COR-L47 (cell line): ENCODE results near the gene TMEM72.

Source experiments
- DNase-seq: peaks from one replicate; lab custom pipeline; 2025; lab: John Stamatoyannopoulos, UW

TMEM72 gene

DNA sequence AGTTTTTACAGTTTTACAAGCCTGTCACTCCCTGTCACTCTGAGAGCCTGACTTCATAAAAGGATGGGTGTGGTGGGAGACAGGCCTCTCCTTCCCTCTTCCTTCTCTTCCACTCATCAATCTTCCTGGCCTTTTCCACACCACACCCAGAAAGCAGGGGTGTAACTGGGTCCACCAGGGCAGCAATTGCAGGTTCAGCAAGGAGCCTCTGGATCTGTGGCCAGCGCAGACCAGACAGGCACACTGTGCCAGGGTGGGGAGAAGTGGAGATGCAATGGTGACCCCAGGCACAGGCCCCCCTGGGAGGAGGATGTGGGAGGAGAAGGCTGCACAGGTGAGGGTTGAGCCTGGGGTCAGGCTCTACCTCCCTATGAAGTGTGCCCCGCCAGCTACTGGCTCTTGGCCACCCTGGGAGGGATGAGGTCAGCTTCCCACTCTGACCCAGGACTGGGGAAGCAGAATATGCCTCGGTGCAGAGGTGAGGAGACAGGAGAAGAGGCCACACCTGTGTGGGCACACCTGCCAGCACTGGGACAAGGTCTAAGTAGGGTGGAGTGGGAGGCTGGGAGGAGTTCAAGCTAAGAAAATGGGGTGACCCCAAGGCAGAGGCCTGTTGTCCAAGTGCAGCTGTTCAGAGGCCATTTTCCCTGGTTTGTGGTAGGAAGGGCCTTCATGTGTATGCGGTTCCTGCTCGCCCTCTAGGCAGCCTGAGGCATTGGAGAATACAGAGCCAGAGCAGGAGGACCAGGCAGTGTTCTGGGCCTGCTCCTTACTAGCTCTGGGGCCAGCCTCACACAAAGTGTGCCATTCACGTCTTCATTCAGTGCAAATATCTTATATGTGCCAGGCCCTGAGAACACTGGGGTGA, 20.2 kb upstream of the TMEM72 start:
- DNase-seq: no peak

- DNase-seq: no peak
These were observed 19.4 kb upstream of the TMEM72 start for GRCh38 chr10:44891721-44892120.

DNA sequence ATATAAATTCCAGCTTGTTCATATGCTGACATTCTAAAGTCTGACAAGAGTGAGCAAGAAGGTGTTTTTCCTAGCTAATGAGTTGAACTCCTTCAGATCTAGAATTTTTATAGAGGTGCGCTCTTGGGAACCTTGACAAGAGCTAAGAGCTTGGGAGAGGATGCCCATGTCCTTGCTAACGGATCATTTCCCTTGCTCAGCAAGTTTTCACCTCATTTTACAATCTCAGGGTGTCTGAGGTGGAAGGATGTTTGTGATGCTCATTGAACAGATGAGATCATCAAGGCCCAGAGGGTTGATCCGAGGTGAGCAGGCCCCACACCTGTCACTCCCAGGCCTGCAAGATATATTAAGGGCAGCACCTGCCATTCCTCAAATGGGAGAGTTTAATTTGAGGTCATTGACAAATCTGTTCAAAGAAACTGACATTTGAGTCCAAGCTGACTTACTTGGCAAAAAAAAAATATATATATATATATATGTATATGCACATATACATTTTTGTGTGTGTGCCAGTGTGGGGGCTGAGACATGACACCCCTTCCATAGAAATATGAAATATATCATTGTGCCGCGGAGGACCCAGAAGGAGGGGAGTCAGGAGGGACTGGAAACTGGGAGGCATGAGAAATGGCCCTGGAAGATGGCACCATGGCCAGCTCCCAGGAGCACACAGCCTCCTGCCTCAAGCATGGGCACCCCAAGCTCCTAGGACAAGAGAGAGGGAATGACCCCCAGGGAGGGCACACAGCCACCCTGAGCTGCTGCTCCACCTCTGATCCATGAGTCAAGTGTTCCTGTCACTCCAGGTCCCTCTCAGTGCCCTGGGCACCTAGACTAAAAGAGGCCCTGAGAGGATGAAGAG, 17.3 kb upstream of the TMEM72 start:
- no peak for DNase-seq

DNA sequence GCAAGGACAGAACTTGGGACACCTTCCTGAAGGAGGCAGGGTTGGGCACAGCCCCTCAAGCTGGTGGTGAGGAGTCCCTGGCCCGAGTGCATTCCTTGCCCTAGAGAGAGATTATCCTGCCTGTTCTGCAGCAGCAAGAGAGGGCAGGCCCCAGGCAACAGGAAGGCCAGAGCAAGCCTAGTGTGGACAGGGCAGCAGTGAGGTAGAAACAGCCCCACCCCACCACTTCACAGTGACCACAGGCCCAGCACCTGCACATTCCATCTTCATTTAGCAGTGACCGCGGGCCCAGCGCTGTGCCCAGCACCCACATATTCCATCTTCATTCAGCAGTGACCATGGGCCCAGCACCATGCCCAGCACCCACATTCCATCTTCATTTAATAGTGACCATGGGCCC, 16.4 kb upstream of the TMEM72 start:
- DNase-seq: no peak

DNA sequence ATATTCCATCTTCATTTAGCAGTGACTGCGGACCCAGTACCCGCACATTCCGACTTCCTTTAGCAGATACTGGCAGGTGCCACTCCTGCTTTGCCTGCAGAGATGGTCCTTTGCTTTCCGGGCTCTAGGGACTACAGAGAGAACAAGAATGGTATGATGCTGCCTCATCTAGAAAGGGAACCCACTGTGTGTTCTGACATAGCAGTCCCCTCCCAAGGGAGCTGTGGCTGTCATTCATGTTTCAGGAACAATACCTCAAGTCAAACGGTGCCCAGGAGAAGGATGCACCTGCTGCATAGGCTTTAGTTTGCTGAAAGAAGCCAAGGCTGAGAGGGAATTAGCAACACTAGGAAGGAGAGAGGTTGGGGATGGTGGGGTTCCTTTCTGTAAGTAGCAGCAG, 15.9 kb upstream of the TMEM72 start:
- DNase-seq: no peak

GRCh38 chr10:44897049-44897448, 14.1 kb upstream of the TMEM72 start:
- DNase-seq: no peak

GRCh38 chr10:44898665-44899064, 12.5 kb upstream of the TMEM72 start:
- no peak for DNase-seq

DNA sequence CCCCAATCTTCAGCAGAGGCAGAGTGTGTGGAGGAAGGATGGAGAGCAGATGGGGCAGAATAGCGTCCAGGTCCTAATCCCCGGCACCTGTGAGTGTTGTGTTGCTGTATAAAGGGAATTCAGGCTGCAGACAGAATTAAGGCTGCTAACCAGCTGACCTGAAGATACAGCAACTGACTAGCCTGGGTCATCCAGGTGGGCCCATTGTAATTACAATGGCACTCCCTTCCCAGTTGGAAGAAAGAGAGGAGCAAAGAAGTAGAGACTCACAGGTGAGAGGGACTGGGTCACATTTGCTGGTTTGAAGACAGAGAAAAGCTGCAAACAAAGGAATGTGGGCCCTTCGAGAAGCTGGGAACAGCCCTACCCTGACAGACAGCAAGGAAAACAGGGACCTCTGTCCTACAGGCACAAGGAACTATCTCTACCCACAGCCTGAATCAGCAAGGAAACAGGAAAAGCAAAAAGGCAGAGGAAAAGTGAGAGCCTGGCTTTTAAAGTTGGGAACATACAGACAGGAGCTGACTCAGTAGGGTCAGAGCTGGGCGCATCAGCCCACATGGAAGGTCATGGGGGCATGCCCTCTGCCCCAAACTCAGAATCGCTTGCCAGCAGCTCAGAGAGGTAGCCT, 11.6 kb upstream of the TMEM72 start:
- no peak for DNase-seq

DNA sequence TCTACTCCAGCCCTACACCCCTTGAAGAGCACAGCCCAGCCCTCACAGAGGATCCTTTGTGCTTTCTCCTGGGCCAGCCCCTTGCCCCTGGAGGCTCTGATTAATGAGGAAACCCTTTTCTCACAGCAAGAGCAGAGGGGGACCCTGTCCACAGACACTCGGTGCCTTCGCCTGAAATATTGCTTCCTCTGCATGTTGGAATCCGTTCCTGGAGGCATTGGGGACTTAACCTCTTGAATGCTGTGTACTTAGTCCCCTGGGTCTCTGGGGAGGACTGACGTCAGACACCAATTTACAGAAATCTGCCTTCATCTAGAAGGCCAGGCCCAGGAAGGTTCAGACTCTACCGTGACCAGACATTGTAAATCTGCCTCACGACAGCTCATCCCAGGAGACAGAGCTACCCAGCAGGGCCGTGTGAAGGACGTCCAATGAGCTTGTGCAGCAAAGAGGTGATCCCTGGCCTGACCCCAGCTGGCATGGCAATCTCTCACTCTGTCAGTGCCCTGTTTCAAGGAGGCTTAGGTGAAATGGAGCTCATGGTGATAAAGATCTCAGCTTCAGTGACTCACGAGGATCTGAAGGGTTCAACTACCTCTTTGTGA, 8.1 kb upstream of the TMEM72 start:
- no peak for DNase-seq

GRCh38 chr10:44906486-44906885, 4.7 kb upstream of the TMEM72 start:
- DNase-seq: no peak

- DNase-seq: no peak
These were observed 3.6 kb upstream of the TMEM72 start for GRCh38 chr10:44907556-44907955.

DNA sequence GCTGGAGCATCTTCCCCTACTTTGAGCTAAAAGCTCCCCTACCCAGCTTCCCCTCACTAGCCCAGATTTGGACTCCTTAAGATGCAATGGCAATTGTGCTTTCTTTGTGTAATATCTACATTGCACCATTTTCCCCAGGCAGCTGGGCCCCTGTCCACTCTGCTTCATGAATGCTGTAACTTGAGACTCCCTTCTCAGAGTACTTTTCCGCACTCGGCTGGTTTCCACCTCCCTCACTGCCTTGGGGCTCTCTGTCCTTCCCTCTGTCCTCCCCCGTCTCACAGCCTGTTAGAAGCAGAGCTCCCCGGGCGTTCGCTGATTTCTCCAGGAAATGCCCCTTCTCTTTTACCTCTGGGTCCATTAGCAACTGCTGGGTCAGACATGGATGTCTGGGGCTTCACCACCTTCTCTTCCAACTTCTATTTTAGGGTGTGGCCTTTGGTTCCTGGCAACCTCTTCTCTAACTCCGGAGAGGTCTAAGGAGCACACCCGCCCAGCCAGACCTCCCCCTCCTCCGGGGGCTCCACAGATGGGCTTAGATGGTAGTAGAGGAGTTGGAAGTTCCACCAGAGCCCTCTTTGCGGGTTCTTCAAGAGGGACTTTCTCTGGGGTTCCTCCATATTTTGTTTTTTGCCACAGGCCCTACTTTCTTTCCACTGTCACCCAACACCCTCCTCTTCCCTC, 2.9 kb upstream of the TMEM72 start:
- no peak for DNase-seq

DNA sequence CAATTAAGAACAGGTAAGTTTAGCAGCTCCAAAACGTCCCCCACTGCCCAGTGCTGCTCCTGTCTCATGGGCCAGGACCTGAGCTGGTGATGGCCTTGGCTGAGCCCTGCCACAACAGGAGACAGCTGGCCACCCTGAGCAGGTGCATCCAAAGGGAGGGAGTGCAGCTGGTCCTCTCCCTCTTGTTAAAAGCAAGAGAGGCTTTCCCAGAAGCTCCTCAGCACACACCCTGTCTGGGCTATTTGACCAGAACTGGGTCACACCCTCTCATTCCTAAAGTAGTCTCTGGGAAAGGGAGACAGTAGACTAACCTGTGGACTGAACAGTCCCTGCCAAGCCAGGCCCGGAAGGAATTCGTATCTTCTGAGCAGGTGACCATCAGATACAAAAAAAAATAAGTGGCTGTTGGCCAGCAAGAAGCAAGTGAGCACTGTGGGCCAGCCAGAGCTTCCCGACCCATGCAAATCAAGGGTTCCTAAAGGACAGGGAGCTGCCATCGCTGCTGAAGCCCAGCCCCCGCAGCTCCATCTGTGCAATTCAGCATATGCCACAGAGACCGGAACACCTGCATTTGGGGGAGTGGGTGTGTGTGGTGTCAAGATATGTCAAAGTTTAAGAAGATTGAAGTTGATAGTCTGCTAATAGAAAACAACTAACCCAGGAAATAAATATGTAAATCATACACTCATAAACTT, 2.1 kb upstream of the TMEM72 start:
- DNase-seq: no peak

GRCh38 chr10:44909910-44910309, 1.2 kb upstream of the TMEM72 start:
- no peak for DNase-seq

DNA sequence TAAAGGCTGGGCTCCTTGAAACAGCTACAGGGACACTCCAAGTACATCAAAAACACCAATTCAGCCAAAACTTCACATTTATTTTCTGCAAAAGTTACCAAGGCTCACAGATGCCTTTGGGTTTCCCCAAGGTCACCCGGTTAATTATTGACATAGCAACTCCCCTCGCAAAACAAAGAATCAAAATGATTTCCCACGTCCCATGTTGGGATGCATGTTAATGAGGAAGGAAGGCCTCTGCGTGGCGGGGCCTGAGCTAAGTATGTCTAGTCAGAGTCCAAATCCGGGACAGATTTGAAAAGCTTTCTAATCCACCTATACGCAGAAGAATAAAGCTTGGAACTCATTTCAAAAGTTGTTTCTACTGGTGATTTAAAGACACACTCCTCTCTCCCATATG, 535 bp upstream of the TMEM72 start:
- DNase-seq: no peak

DNA sequence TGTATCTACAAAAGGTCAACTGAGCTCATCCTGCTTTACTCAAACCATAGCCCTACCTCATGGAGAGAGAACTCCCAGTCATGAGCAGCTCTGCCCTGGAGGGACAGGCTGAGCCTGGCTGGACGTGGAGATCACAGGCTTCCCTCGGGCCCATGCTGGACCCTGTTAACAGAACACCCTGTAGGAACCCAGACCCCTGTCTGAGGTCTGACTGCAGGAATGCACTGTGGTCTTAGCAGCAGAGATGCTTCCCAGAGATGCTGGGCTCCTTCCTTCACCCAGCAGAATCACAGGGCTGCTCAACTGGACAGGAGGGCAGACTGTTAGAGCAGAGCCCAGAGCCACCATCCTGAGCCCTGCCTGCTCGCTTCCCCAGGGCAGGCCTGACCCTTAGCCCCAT, 814 bp downstream of the TMEM72 start:
- no peak for DNase-seq

GRCh38 chr10:44913350-44914081, 2.4 kb downstream of the TMEM72 start:
- no peak for DNase-seq

DNA sequence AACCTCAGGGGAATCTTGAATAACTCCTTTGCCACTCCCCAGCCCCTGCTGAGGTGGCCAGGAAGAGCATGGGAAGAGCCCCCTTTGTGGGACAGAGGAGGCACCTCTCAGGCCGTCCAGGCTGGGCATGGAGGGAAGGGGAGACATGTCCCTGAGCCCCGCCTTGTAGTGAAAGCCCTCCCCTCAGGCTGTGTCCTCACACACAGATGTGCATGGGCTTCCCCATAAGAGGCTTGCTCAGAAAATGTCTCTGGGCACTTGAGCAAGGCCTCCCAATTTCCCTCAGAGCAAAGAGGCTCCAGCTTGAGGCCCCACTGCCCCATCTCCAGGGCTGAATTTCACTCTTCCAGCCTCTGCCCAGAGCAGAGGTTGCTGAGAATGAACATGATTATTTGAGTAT, 3.8 kb downstream of the TMEM72 start:
- no peak for DNase-seq

- DNase-seq: no peak
These were observed 5.3 kb downstream of the TMEM72 start for GRCh38 chr10:44916429-44916828.

GRCh38 chr10:44917848-44918247, 6.7 kb downstream of the TMEM72 start:
- no peak for DNase-seq
